GM19395 (cell line): ENCODE measurements around the gene HDAC4.

Experiments used
- ATAC-seq: cut with Tn5 transposase; IDR thresholded peaks from one replicate; pipeline ENCODE4 v1.9.1; 2021; ENCODE audit warnings: mild to moderate bottlenecking, moderate library complexity; ENCODE audit not compliant: unreplicated experiment

HDAC4 gene

DNA sequence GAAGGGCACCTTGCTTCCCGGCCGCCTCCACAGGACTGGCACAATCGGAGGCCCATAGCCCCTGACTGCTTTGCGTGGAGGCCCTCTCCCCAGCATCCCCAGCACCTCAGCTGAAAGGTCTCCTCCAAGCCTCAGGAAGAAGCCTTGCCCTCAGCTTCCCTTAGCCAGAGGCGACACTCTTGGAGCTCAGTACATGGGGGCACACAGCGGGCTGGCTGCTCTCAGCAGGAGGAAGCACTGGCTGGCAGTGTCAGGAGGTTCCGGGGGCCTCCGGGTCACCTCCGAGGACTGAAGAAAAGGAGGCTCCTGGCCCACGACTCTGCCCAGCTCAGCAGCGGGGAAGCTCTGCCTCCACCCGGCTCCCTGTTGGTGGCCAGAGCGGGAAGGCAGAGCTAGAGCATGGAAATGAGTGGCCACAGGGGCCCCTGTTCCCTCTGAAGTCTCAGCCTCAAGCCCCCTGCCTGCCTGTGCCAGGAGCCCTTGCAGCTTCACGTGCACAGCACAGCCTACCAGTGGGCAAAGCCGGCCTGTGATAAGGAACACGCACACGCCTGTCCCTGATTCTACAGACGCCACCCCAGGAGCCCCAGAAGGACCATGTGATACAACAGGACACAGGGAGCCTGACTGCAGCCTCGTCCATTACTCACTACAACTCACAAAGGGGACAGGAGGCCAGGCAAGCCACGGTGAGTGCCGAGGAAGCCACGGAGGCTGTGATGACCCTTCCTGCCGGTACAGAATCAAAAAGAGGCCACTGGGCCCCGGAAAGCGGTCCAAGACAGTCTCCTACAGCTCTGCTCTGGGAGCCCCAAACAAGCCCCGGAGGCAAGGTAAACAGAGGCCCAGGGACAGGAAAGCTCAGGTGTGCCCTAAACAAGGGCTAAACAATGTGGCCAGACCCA is 15.5 kb downstream of the HDAC4 start:
- no peak for ATAC-seq

DNA sequence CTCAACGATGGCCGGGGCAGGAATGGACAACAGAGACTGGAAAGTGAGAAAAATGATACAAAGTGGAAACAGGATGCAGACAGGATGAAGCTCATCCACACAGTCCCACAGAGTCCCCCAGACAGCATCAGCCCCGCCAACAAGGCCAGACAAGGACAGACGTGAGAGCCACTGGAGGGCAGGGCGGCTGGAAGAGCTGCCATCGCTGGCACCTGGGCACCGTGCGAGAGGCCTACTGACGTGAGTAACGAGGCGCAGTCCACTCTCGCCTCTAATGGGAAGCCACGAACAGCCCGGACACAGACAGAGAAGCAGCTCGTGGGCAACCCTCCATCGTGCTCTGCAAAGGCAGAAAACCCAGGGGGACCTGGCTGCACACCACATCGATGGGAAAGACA is 17.1 kb downstream of the HDAC4 start:
- ATAC-seq = no peak

DNA sequence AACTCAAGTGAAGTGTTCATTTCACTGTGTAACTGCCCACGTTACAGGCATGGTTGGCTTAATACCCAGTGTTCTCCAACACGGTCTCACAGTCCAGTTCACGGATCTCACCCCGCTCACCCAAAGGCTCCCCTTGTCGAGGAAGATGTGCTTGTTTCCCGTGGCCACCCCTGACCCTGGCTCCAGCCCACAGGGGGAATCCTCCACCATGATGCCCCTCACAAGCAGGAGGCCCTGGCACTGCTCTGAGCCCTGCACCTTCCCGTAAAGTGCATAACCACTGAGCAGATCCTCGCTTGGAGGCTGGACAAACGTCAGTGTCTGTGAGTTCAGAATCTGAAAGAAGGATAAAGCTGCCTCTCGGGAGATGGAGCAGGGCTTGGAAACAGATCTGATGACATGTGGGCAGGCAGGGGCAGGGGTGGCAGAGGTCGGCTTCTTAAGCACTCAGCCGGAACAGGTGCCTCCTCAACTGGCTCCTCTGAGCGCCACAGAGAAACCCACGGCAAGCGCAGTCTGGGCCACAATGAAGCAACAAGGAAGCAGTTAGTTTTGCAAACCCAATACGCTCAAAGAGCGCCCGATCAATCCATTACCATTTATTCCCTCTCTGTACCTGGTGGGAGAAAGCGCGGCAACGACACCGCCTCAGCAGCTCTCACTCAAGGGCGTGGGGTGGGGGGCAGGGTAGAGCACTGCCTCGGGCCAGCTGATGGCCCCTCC is 17.6 kb downstream of the HDAC4 start:
- ATAC-seq = no peak

DNA sequence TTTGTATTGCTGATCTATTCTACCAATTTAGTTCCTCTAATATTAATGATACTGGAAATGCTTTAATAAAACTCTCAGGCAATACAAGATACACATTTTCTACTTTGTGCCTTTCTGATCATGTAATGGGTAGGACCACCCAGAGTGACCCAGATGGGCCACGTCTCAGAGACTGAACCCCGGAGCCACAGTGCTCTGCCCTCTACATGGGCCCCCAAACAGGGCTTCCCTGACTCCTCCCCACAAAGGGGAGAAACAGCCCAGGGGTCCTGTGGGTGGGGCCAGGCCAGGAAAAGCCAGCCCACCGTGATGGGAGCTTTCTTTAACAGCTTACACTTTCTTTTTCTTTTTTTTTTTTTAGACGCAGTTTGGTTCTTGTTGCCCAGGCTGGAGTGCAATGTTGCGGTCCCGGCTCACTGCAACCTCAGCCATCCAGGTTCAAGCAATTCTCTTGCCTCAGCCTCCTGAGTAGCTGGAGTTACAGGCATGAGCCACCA is 18.4 kb downstream of the HDAC4 start:
- ATAC-seq = no peak

DNA sequence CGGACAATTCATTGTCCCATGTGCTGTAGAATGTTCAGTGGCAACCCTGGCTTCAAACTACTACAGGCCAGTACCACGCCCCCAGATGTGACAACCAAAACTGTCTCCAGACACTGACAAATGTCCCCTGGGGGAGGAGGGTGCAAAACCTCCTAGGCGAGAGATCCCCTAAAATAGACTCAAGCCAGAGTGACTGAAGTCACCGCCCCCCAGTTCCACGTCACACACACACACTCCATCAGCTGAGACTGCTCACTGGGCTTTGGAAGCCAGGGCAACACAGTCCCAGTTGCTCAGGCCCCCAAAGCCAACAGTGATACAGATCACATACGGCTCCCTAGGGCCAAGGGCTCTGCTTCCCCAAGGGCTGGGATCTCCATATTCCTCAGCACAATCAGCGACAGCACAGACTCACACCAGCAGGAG is 19.1 kb downstream of the HDAC4 start:
- peak; percentile 65 for ATAC-seq

DNA sequence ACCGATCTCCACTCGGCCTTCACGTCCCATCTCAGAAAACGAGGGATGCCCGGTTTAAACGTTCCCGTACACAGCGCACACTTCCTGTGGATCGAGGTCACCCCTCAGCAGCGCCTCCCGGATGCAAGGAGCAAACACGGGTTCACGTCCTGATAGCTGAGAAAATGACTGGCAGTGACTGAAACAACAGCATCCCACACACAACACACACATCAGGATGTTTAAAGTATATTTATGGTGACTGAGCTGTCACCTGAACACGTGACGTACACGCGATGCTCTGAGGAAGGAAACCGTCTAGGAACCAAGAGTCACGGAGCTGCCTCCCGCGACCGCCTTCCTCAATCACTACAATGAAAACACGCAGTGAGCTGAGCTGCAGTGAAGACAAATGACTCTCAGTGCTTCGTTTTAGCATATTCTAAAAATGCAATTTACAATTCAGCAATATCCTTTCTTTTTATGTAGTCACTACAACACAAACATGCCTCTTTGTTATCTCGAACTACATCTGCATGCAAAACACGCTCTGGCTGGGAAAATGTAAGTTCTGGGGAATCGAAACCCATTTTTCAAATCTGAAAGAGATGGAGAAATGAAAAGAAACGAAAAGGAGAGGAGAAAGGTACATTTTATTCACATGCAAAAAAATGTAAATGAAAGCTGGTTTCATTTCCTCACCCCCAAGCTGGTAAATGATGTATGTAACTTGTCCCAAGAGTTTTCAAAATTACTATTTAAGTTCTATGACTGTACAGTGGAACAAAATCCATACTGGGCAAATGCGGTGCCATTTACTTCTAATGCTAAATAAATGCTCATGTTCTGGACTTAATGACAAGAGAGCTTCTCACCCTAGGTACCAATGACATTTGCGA is 19.8 kb downstream of the HDAC4 start:
- peak; percentile 51 for ATAC-seq

DNA sequence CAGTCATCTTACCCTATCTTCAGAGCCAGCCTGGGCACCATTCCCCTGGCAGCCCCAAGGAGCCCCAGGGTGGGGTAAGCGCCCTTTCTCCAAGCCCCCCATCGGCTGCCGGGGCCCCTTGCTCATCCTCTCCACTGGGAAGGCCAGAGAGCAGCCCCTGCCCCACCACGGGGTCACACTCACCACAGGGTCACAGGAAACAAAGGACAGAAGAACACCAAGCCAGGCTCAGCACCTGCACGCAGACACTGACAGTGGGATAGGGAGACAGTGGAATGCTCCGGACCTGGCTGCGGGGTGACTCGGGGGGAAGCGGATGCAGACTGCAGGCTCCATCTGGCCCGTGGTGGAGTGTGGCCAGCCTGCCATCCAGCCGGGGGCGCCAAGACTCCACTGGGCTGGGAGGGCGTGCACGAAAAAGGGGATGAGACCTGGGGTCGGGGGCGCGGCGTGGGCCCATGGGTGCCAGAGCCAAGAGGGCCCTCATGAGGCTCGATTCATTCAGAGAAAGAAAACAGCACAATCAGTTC is 21.1 kb downstream of the HDAC4 start:
- no peak for ATAC-seq

DNA sequence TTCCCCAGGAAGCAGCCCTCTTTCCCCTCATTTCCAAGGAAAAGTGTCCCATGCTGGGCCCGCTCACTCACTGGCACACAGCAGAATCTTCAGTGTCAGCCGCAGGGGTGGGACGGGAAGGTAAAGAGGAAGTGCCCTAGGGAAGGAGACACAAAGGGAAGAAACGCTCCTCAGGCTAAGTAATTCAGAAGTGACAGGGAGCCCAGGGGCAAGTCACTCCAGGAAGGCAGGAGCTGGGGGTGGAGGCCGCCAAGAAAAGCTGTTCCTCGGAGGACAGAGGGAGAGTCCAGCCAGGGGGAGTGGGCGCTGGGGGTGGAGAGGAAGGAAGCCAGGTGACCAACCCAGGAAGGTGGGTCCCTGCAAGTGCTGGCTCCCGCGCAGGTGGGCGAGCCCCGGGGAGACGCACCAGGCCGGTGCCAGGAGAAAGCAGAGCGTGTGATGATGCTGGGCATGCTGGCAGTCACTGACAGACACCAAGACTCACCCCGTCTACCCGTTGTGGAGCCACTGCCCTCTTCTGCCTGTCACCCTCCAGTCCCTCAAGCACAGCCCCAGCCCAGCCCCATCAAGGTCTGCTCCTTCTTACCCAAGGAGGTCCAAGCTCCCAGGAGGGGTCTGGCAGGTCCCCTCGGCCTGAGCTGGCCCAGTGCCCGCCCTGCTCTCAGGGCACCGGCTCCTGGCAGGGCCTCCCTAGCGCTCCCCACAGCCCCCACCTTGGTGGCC is 21.7 kb downstream of the HDAC4 start:
- no peak for ATAC-seq

DNA sequence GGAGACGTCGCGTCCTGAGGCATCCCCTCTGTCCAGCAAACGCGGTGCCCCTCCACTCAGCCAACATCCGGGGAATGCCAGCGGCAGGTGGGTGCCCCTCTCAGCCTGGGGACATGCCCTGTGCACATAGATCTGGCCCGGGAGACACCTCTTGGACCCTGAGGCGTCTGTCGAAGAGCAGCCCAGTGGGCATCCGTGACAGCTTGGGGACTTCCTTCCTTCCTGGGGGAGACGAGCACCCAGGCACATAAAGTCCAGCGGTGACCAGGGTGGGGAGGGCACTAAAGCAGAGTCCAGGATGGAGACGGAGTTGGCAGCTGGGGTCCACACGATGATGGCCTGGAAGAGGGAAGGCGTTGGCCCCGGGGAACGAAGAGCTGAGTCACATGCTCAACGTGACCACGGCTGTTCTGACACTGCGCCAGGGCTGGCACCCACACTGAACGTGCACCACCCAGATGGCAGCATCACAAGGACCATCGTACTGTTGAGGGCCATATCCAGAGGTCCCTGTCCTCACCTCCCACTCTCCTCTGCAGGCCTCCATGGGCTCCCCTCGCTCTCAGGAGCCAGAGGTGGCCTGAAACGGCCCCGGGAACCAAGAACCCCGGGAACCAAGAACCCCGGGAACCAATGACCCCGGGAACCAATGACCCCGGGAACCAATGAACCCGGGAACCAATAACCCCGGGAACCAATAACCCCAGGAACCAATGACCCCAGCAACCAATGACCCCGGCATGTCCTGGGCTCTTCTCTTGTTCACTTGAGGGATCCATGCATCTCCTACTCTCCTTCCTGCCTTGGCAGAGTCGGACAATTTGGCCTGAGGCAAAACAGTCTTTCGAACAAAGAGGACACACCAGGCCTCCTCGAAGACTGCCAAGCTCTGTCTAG is 22.6 kb downstream of the HDAC4 start:
- no peak for ATAC-seq

DNA sequence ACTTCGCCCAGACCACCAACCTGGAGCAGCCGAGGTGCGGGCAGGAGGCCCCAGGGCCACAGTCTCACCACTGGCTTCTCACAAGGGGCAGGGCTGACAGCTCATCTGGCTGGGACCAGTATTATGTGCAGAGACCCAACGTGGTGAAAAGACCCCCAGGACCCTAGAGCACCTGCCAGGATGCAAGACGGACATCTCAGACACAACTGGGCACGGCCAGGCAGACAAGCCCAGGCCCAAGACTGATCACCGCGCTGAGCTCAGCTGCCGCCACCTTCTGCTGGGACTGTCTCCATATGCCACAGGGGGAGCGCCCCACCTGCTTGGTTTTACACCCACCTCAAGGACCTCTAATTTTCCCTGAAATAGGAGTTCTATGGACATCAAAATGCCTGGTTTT is 23.2 kb downstream of the HDAC4 start:
- no peak for ATAC-seq

DNA sequence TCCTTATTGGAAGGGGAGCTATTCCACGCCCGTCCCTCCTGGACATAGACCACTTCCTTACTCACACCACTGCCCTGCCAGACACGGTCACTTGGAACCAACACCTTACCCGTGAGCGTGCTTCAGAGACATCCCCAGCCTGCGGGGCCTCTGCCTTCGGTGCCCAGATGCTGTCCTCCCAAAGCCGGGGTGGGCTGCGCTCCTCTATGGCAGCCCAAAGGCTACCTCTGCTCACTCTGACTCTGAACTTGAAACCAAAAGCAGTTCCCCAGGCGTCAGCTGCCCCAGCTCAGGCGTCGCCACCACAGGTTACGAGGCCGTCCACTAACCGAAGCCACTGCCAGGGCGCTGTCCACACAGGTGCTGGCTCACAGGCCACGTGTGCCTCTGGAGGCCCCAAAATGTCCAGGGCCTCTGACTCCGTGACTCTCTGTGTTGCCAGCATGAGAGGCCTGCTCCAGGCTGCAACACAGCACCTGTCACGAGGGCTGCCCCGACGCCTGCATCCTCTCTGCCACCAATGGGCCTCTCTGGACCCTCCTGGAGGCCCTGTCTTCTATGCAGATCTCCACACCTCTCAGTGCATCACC is 23.8 kb downstream of the HDAC4 start:
- ATAC-seq = no peak

DNA sequence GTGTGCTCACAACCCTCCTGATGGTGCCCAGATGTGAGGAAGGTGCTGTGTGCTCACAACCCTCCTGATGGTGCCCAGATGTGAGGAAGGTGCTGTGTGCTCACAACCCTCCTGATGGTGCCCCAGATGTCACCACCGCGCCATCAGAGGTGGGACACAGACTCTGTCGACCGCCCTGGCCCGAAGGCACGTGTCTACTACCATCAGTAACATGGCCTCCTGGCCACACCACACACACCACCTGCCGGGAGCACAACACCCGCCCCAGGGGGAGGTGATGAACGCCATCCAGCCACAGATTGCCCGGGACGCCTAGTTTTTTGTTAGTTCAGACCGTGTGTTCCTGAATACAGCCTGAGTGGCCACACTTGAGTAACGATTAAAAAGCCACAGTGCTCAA is 24.5 kb downstream of the HDAC4 start:
- ATAC-seq = no peak

DNA sequence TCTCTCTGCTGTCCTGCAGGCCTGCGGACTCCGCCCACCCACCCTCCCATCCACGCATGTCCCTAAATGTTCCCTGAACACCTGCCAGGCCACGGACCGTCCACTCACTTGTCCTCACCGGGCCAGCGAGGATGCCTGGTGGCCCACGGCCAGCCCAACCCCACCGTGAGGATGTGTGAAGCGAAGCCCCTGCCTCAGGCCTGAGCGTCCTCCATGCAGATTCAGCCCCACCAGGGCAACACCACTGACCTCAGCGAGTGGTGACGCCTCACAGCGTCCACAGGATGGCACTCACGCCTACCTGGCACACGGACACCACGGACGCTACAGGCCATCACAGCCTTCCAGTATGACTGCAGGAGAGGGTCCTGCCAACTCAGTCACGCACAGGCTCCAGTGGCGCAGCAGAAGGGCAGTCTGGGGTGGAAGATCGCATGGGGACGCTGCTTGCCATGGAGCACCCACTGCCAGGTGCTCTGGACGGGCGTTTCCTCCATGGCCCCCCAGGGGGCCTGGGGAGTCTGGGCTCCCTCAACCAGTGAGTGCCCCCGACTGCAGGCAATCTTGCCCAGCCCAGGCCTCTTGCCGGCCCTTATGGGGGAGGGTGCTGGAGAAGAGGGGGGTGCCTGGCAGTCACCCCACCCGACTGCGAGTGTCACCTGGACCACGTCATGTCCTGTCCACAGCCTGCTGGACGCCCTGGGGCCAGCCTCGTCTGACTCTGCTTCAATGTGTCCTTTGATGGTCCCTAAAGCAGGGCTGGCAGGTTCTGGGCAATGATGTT is 25.4 kb downstream of the HDAC4 start:
- no peak for ATAC-seq

DNA sequence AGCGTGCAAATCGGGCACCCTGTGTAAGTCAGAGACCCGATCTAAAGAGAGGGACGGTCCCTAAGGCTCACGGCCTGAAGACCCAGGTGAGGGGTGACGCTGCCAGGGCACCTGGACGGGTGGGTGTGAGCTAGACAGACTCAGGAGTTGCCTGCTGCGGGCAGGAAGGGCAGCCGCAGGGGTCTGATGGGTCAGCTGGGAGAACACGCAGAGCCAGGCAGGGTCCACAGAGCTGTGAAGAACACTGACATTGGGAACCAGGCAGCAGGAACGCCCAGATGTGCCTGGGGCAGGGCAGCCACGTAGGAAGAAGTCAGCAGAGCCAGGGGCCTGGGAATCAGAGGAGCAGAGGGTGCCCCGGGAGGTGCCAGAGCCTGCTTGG is 25.9 kb downstream of the HDAC4 start:
- no peak for ATAC-seq

DNA sequence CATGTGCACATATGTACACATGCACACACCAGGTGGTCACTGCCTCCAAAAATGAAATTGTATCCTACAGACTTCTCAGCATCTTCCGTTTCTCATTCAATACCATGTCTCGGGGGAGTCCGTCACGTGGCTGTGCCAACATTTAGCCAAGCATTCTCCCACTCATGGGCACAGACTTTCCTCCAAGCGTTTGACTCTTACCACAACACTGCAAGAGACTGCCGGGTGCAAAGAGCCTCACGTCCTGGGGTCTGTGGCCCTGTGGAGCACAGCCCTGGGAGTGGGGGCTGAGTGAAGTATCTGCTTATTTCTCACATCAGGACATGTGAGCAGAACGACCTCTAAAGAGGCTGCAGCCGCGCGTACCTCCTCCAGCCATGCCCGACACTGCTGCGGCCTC is 28.0 kb downstream of the HDAC4 start:
- no peak for ATAC-seq

DNA sequence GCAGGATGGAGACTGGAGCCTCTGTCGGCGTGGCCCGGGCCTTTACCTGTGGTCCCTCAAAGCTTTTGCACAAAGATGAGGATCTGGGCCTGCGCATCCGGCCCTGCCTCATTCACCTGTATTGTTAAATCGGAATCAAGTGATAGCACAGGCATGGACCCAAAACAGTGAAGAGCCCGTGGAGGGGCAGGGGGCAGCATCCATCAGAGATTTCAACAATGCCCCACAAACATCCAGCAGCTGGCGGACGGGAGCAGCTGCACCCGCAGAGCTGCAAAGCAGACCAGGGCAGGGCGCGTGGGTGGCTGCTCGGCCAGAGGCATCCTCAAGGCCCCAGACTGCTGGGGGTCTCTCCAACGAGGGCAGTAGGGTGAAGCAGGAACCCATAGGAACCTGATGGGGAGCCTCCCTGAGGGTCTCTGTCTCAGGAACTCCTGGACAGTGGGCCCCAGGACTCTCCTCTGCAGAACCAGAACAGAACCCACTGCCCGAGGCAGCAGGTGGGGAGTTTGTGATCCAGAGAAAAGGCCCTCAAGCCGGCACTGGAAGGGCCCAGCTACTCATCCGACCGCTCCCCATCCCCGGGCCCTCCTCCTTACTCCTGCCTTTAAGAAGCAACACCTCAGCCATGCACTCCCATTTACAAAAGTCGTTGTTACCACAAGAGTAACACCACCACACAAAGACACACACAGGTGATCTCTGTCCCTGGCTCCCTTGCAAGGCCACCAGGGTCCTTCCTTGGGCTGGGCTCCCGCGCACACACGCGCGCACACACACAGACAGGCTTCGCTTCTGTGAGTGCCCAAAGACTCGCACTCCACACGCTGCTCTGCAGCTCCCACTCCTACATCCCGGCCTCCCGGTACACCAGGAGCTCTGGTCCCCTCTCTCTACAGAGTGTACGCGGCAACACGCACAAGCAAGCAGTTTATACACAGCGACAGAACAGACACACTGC is 28.8 kb downstream of the HDAC4 start:
- no peak for ATAC-seq
